Suprapubic skin (tissue), 4 donors: ENCODE measurements around the gene LGI2. TPM values are rescaled to one million over a fixed set of nuclear protein-coding genes. Genes with fewer than 3 reads are reported as not detected.

Experiments used
- DNase-seq, 2 donors: peaks; one replicate each; pipeline ENCODE4 v3.0.0-alpha.2; 2019; ENCODE audit warnings: low spot score in 2 of 2
- H3K27ac ChIP-seq: fragments of 200-600 bp; sonication (generic); one replicate; pipeline ENCODE4 v1.5.1; 2019
- H3K27me3 ChIP-seq: fragments of 200-600 bp; sonication (generic); one replicate; pipeline ENCODE4 v1.5.1; 2019
- H3K36me3 ChIP-seq: fragments of 200-600 bp; sonication (generic); one replicate; pipeline ENCODE4 v1.5.1; 2019
- H3K4me1 ChIP-seq: fragments of 200-600 bp; sonication (generic); one replicate; pipeline ENCODE4 v1.5.1; 2019
- H3K4me3 ChIP-seq: fragments of 200-600 bp; sonication (generic); one replicate; pipeline ENCODE4 v1.5.1; 2019; ENCODE audit warnings: mild to moderate bottlenecking
- H3K9me3 ChIP-seq: fragments of 200-600 bp; sonication (generic); one replicate; pipeline ENCODE4 v1.5.1; 2019
- EP300 ChIP-seq: sonication (generic); formaldehyde crosslinking; IDR thresholded peaks from one replicate; pipeline ENCODE4 v1.6.1; 2017; ENCODE audit warnings: antibody characterized with exemption
- POLR2A ChIP-seq, 2 donors: fragments of 450-650 bp; IDR thresholded peaks; one replicate each; pipeline ENCODE4 v1.6.1; 2017; ENCODE audit warnings: antibody characterized with exemption in 2 of 2, mild to moderate bottlenecking in 2 of 2, moderate library complexity in 2 of 2
- POLR2AphosphoS5 ChIP-seq, 3 donors: sonication (generic); formaldehyde crosslinking; IDR thresholded peaks; one replicate each; pipeline ENCODE4 v1.6.1; 2017; ENCODE audit warnings: antibody characterized with exemption in 3 of 3
- WGBS: methylation state at CpG from one replicate; pipeline ENCODE4 v1.1.5; 2018; 5-methylcytosine and 5-hydroxymethylcytosine counted together
- total RNA-seq, 4 donors: library from RNA; depleted of rRNA; stranded (reverse); fragments of >200 nt; gene quantifications; one replicate each; pipeline ENCODE4 v1.1.0, GENCODE V29; 2016
- TF ChIP-seq, protein P1 (sequence below), 2 donors: fragments of 200-600 bp in 1 of 2; fragments of 450-650 bp in 1 of 2; sonication (generic) in 1 of 2; IDR thresholded peaks; one replicate each; pipeline ENCODE4 v1.5.1; 2016 to 2019; ENCODE audit warnings: antibody characterized with exemption in 2 of 2, mild to moderate bottlenecking in 1 of 2, moderate library complexity in 1 of 2

LGI2 gene
- total RNA-seq, 4 donors from 2014 or later: 0.26 to 0.72 (median 0.50) TPM

DNA sequence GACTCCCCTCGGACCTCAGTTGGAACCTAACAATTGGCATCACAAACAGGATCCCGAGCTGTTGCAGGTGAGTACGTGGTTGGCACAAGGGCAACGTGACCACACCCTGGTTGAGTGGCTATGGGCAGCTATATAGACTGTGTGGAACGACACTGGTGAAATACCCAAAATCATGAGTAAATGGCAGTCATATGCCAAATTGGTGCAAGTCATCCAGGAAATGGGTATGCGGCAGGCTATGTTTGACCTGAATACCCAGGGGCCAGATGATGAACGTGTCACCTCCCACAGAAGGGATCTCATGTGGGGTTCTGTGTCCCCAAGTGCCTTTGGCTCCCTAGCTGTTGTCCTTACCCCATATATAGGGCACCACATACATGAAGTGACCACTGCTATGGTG is 64.7 kb downstream of the LGI2 start:
- H3K9me3 ChIP-seq: no peaks in the 10 kb centered on the region
- H3K27ac ChIP-seq: no peak overlapping the region
- TF ChIP-seq POLR2A (IDR thresholded peaks at IDR 0.05) (no peak), EP300 (no peak), POLR2AphosphoS5 (IDR thresholded peaks at IDR 0.05) (no peak)
- TF ChIP-seq, protein P1, sequence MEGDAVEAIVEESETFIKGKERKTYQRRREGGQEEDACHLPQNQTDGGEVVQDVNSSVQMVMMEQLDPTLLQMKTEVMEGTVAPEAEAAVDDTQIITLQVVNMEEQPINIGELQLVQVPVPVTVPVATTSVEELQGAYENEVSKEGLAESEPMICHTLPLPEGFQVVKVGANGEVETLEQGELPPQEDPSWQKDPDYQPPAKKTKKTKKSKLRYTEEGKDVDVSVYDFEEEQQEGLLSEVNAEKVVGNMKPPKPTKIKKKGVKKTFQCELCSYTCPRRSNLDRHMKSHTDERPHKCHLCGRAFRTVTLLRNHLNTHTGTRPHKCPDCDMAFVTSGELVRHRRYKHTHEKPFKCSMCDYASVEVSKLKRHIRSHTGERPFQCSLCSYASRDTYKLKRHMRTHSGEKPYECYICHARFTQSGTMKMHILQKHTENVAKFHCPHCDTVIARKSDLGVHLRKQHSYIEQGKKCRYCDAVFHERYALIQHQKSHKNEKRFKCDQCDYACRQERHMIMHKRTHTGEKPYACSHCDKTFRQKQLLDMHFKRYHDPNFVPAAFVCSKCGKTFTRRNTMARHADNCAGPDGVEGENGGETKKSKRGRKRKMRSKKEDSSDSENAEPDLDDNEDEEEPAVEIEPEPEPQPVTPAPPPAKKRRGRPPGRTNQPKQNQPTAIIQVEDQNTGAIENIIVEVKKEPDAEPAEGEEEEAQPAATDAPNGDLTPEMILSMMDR (IDR thresholded peaks at IDR 0.05): no peak
- H3K4me3 ChIP-seq: no peak overlapping the region
- no peaks in the 10 kb centered on the region for H3K36me3 ChIP-seq
- H3K4me1 ChIP-seq: peaks cover under 1% of the 10 kb centered on the region
- WGBS: 80% methylated on average over 7 of the region's 7 CpGs
- DNase-seq: no peak
- H3K27me3 ChIP-seq: no peaks in the 10 kb centered on the region

DNA sequence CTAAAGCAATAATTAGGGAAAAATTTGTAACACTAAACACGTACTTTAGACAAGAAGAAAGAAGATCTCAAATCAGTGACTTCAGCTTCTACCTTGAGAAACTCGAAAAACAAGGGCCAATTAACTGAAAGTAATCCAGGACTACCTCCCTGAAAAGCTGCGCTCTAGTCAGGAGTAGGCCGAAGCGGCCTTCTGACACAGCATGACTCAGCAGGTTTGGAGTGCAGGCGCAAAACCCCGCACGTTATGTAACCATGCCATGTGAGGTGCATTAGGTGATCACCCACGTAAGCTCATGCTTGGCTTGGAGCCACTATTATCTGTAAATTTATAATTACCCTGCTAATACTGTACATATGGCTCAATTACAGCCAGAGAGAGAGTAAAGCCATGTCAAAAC is 65.1 kb downstream of the LGI2 start:
- TF ChIP-seq POLR2AphosphoS5 (IDR thresholded peaks at IDR 0.05) (no peak), EP300 (no peak)
- H3K4me3 ChIP-seq: no peak overlapping the region
- no peak for DNase-seq
- H3K9me3 ChIP-seq: no peaks in the 10 kb centered on the region
- H3K27me3 ChIP-seq: no peaks in the 10 kb centered on the region
- no peaks in the 10 kb centered on the region for H3K4me1 ChIP-seq
- 75% methylated on average over 8 of the region's 9 CpGs for WGBS
- no peak overlapping the region for H3K27ac ChIP-seq
- no peaks in the 10 kb centered on the region for H3K36me3 ChIP-seq

DNA sequence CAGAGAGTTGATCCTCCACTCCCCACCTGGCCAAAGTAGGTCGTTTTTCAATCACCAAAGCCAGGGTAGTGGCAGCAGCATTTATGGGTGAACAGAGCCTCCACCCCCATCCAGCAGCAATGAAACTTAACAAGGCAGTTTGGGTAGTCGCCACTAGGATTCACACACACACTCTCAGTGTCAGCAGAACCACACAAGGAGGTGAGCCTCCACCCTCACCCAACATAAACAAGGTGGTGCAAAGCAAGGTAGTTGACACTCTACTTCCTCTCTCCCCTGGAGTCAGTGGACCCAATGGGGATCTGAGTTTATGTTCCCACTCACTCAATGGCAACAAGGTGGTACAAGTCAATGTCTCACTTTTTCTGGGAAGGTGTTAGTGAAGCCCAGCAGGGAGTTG is 67.5 kb downstream of the LGI2 start:
- Histone ChIP-seq H3K36me3 (no peaks in the 10 kb centered on the region), H3K27ac (no peak overlapping the region), H3K27me3 (no peaks in the 10 kb centered on the region), H3K4me1 (no peaks in the 10 kb centered on the region), H3K9me3 (no peaks in the 10 kb centered on the region), H3K4me3 (no peak overlapping the region)
- DNase-seq: no peak
- 52% methylated on average over 2 of the region's 2 CpGs for WGBS
- TF ChIP-seq POLR2A (IDR thresholded peaks at IDR 0.05): no peak
- TF ChIP-seq EP300: no peak
- no peak for TF ChIP-seq POLR2AphosphoS5 (IDR thresholded peaks at IDR 0.05)
- TF ChIP-seq, protein P1 (IDR thresholded peaks at IDR 0.05): no peak

DNA sequence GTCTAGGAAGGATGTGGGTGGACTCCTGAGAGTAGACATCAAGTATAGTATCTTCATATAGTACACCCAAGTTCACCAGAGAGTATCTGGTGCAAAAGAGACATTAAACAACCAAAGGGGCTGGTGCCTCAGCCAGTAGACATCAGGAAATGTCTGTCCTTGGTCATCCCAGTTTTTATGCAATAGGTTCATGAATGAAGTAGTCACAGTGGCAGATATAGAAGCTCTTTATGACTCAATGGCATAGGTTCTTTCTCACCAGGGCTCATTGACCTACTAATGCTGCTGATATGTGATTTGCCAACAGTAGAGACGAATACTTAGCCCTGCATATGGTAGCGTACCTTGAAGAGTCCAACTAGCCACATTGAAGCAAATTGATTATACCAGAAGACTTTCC is 72.9 kb downstream of the LGI2 start:
- Histone ChIP-seq H3K9me3 (no peaks in the 10 kb centered on the region), H3K27ac (no peak overlapping the region), H3K4me1 (no peaks in the 10 kb centered on the region), H3K36me3 (no peaks in the 10 kb centered on the region), H3K27me3 (no peaks in the 10 kb centered on the region), H3K4me3 (no peak overlapping the region)
- WGBS: 78% methylated on average over 2 of the region's 2 CpGs
- no peak for DNase-seq
- TF ChIP-seq, protein P1 (IDR thresholded peaks at IDR 0.05): no peak
- TF ChIP-seq EP300: no peak
- TF ChIP-seq POLR2AphosphoS5 (IDR thresholded peaks at IDR 0.05): no peak

DNA sequence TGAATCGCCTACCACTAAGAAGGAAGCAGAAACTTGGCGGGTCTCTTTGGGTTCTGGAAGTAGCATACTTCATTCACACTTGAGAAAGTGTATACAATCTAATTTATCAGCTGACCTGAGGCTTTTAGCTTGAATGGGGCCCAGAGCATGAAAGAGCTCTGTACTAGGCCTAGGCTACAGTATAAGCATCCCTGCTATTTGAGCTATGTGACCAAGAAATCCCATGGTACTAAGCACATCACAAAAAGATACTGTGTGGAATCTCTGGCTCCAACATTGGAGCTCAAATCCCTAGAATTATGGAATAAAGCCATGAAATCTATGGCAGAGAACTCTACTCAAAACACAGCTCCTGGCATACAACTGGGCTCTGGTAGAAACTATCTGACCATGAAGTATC is 74.0 kb downstream of the LGI2 start:
- TF ChIP-seq POLR2A (IDR thresholded peaks at IDR 0.05): no peak
- TF ChIP-seq, protein P1 (IDR thresholded peaks at IDR 0.05): no peak
- TF ChIP-seq EP300: no peak
- no peak for TF ChIP-seq POLR2AphosphoS5 (IDR thresholded peaks at IDR 0.05)
- Histone ChIP-seq H3K4me3 (no peak overlapping the region), H3K36me3 (no peaks in the 10 kb centered on the region), H3K27me3 (no peaks in the 10 kb centered on the region), H3K27ac (no peak overlapping the region), H3K9me3 (no peaks in the 10 kb centered on the region), H3K4me1 (no peaks in the 10 kb centered on the region)
- 94% methylated on average over 2 of the region's 2 CpGs for WGBS
- DNase-seq: no peak

DNA sequence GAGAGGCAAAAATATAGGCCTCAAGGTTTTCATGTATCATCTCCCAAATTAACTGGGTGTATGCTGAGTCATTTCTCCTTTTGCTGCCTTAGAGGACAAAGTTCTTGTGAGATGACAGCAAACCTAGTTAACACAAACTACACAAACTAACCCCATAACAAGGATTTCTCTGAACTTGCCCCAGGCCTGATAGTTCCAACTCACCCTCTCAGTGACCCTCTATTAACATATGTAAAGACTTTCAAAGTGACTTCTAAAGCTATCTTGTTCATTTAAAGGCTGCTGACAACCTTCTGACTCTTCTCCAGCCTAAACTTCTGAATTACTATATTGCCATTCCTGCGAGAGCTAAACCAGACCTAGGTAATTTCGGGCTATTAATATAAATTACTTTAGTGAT is 74.7 kb downstream of the LGI2 start:
- no peaks in the 10 kb centered on the region for H3K36me3 ChIP-seq
- H3K27ac ChIP-seq: no peak overlapping the region
- whole genome bisulfite sequencing: 97% methylated on average over 2 of the region's 2 CpGs
- H3K4me1 ChIP-seq: no peaks in the 10 kb centered on the region
- no peak for TF ChIP-seq EP300
- no peak for TF ChIP-seq POLR2AphosphoS5 (IDR thresholded peaks at IDR 0.05)
- no peak for TF ChIP-seq POLR2A (IDR thresholded peaks at IDR 0.05)
- TF ChIP-seq, protein P1 (IDR thresholded peaks at IDR 0.05): no peak
- no peaks in the 10 kb centered on the region for H3K27me3 ChIP-seq
- DNase-seq: no peak
- H3K9me3 ChIP-seq: no peaks in the 10 kb centered on the region
- no peak overlapping the region for H3K4me3 ChIP-seq
